Measurements from ENCODE around the gene ZNF658. TPM values are rescaled to one million over a fixed set of nuclear protein-coding genes. Genes with fewer than 3 reads are reported as not detected.
"Not testable (repeated sequence)": the region's sequence is repeated elsewhere in the genome, so short reads cannot be mapped to it uniquely, and the experiment has no call there.

Gene ZNF658
- total RNA-seq, 1 donor from 2014 or later: 10.0 TPM

DNA sequence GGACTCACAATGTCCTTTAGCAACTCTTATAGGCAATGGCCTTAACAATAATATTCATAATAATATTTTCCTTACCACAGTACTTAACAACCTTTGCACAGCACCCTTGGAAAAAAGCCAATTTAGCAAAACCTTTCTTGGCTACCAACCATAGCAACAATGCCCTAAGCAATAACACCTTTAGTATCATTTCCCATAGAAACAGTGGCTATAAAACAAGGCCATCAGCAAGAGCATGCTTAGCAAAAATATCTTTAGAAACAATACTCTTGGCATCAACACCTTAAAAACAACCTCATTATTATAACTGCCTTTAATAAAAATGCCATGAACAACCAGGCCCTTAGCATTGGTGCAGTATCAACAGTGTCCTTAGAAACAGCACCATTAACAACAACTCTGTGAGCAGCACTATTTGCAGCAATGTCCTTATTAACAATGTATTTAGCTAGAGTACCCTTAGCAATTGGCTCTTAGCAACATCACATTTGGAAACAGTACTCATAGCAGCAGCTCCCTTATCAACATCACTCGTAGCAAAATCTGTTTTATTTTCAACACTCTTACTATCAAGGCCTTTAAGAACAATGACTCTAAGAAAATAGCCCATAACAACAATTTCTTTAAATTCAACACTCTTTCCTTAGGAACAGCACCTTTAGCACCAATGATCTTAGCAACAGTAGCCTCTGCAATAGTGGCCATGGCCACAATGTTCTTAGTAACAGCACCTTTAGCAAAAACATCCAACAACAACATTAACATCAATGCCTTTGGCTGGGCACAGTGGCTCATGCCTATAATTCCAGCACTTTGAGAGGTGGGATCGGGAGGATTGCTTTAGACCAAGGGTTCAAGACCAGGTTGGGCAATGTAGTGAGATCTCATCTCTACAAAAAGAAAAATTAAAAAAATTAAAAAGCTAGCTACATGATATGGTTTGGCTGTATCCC is 39.6 kb downstream of the ZNF658 start:
- not testable (repeated sequence) for H3K27me3 Mint-ChIP-seq (ENCODE audit: unreplicated experiment); DNase-seq (ENCODE audit: low spot score); H3K36me3 Mint-ChIP-seq (ENCODE audit: low read depth, unreplicated experiment); H3K9me3 Mint-ChIP-seq (ENCODE audit: unreplicated experiment); H3K4me1 Mint-ChIP-seq (ENCODE audit: unreplicated experiment); H3K27ac Mint-ChIP-seq (ENCODE audit: unreplicated experiment); H3K4me3 Mint-ChIP-seq (ENCODE audit: unreplicated experiment)

DNA sequence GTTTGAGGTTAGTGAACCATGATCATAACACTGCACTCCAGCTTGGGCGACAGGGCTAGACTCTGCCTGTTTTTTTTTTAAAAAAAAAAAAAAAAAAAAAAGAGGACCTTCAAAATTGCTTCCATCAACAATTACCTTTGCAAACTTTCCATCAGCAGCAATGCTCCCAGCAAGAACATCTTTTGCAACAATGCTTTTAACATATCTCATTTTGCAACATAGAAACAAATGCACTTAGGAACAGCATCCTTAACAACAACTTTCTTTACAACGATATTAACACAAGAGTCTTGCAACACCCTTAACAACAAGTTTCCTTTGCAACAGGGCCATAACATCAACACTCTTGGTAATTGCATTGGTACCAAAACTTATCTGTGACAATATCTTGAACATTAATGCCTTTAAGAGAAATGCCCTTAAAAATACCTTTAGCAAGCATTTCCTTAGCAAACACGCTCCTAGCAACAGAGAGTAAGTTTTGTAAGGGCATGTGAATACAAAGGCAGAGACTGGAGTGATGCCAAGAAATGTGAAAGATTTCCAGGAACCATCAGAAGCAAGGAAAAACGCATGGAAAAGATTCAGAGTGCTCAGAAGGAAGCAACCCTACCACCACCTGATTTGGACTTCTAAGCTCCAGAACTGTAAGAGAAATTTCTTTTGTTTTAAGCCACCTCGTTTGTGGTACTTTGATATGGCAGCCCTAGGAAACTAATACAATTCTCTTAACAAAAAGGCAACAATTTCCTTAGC is 42.1 kb downstream of the ZNF658 start:
- not testable (repeated sequence) for H3K9me3 Mint-ChIP-seq (ENCODE audit: unreplicated experiment); DNase-seq (ENCODE audit: low spot score); H3K36me3 Mint-ChIP-seq (ENCODE audit: low read depth, unreplicated experiment); H3K4me3 Mint-ChIP-seq (ENCODE audit: unreplicated experiment); H3K27me3 Mint-ChIP-seq (ENCODE audit: unreplicated experiment); H3K4me1 Mint-ChIP-seq (ENCODE audit: unreplicated experiment)
- peak overlapping the region; percentile 52 for H3K27ac Mint-ChIP-seq (ENCODE audit: unreplicated experiment)

DNA sequence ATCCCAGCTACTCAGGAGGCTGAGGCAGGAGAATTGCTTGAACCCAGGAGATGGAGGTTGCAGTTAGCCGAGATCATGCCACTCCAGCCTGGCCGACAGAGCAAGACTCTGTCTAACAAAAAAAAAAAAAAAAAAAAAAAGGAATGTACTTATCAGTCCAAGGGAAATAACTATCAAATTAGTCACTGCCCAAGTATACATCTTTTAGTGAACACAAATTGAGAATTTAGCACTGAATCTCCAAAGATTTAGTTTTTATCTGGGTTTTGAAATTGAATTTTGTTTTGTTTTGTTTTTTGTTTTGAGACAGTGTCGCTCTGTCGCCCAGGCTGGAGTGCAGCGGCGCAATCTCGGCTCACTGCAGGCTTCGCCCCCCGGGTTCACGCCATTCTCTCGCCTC is 52.1 kb downstream of the ZNF658 start:
- H3K27ac Mint-ChIP-seq (ENCODE audit: unreplicated experiment); H3K4me3 Mint-ChIP-seq (ENCODE audit: unreplicated experiment); H3K4me1 Mint-ChIP-seq (ENCODE audit: unreplicated experiment); H3K36me3 Mint-ChIP-seq (ENCODE audit: low read depth, unreplicated experiment); DNase-seq (ENCODE audit: low spot score); H3K27me3 Mint-ChIP-seq (ENCODE audit: unreplicated experiment); H3K9me3 Mint-ChIP-seq (ENCODE audit: unreplicated experiment): not testable (repeated sequence)

Other genes starting within 250 kb of the ZNF658 start
- not detected for gene SPATA31A3, start 91.8 kb downstream of the ZNF658 start, total RNA-seq (ENCODE audit: unreplicated experiment)